HG02571 (cell line): ENCODE data around the gene CFAP221.

ENCODE experiments used
- ATAC-seq: cut with Tn5 transposase; IDR thresholded peaks from one replicate; pipeline ENCODE4 v1.9.1; 2021; ENCODE audit warnings: mild to moderate bottlenecking, moderate library complexity; ENCODE audit not compliant: unreplicated experiment

CFAP221 gene

GRCh38 chr2:119544075-119544938 is at the start of gene CFAP221:
CFAP221 (plus strand) TSS chr2:119544449; CDS start chr2:119546132, 1,683 bp downstream.
- ATAC-seq = no peak

GRCh38 chr2:119495948-119496347 is 48.3 kb upstream of the CFAP221 start:
- no peak for ATAC-seq

GRCh38 chr2:119496682-119497081 is 47.6 kb upstream of the CFAP221 start:
- no peak for ATAC-seq

GRCh38 chr2:119508756-119509155 is 35.5 kb upstream of the CFAP221 start:
- ATAC-seq = no peak

- ATAC-seq = no peak
Observed at GRCh38 chr2:119511989-119512388, 32.3 kb upstream of the CFAP221 start.

- no peak for ATAC-seq
Observed at GRCh38 chr2:119512946-119513345, 31.3 kb upstream of the CFAP221 start.

- ATAC-seq = no peak
Observed at GRCh38 chr2:119513832-119514231, 30.4 kb upstream of the CFAP221 start.

- no peak for ATAC-seq
Observed at GRCh38 chr2:119516121-119516520, 28.1 kb upstream of the CFAP221 start.

GRCh38 chr2:119517433-119517832 is 26.8 kb upstream of the CFAP221 start:
- ATAC-seq = peak; percentile 78

GRCh38 chr2:119518401-119519056 is 25.7 kb upstream of the CFAP221 start:
- ATAC-seq = no peak

- no peak for ATAC-seq
Observed at GRCh38 chr2:119519057-119519408, 25.2 kb upstream of the CFAP221 start.

GRCh38 chr2:119520696-119521432 is 23.4 kb upstream of the CFAP221 start:
- no peak for ATAC-seq

GRCh38 chr2:119521433-119522050 is 22.7 kb upstream of the CFAP221 start:
- ATAC-seq = no peak

- ATAC-seq = no peak
Observed at GRCh38 chr2:119522671-119523070, 21.6 kb upstream of the CFAP221 start.

GRCh38 chr2:119523383-119523951 is 20.8 kb upstream of the CFAP221 start:
- no peak for ATAC-seq

- ATAC-seq = no peak
Observed at GRCh38 chr2:119523952-119524694, 20.1 kb upstream of the CFAP221 start, which contains the start of gene SCTR. SCTR (minus strand) TSS chr2:119524483; CDS start chr2:119524226, 257 bp downstream.

GRCh38 chr2:119525614-119526013 is 18.6 kb upstream of the CFAP221 start:
- ATAC-seq = no peak

- no peak for ATAC-seq
Observed at GRCh38 chr2:119527999-119528398, 16.2 kb upstream of the CFAP221 start.

- no peak for ATAC-seq
Observed at GRCh38 chr2:119531292-119531691, 13.0 kb upstream of the CFAP221 start.

- no peak for ATAC-seq
Observed at GRCh38 chr2:119533560-119533959, 10.7 kb upstream of the CFAP221 start.
